Liver (tissue), 9 donors: ENCODE measurements around the gene CPLX3. TPM values are rescaled to one million over a fixed set of nuclear protein-coding genes. Genes with fewer than 3 reads are reported as not detected.

Experiments used
- DNase-seq: peaks from one replicate; pipeline ENCODE4 v3.0.0-alpha.2; 2017; ENCODE audit warnings: low spot score
- H3K27ac ChIP-seq, 2 donors: one replicate each; pipeline ENCODE4 v1.7.0; 2013; ENCODE audit warnings: inconsistent platforms in 2 of 2, low read length in 2 of 2, control low read depth in 1 of 2, low read depth in 1 of 2, mild to moderate bottlenecking in 1 of 2
- H3K27me3 ChIP-seq, 4 donors: one replicate each; pipeline versions ENCODE4 v1.6.1 to v1.7.0; 2013; ENCODE audit warnings: low read length in 3 of 4, inconsistent platforms in 1 of 4, mild to moderate bottlenecking in 1 of 4, moderate library complexity in 1 of 4; ENCODE audit not compliant: control insufficient read depth in 4 of 4, insufficient read depth in 4 of 4
- H3K36me3 ChIP-seq, 4 donors: one replicate each; pipeline versions ENCODE4 v1.6.1 to v1.7.0; 2013; ENCODE audit warnings: low read length in 3 of 4, mild to moderate bottlenecking in 3 of 4, low read depth in 1 of 4, moderate library complexity in 1 of 4; ENCODE audit not compliant: control insufficient read depth in 4 of 4, insufficient read depth in 3 of 4
- H3K4me1 ChIP-seq, 4 donors: one replicate each; pipeline versions ENCODE4 v1.6.1 to v1.7.0; 2013; ENCODE audit warnings: low read length in 3 of 4, mild to moderate bottlenecking in 3 of 4, moderate library complexity in 1 of 4; ENCODE audit not compliant: control insufficient read depth in 4 of 4, insufficient read depth in 4 of 4
- H3K4me3 ChIP-seq, 3 donors: one replicate each; pipeline versions ENCODE4 v1.6.1 to v1.7.0; 2013; ENCODE audit warnings: low read length in 3 of 3, control low read depth in 1 of 3, low read depth in 1 of 3, mild to moderate bottlenecking in 1 of 3
- H3K9ac ChIP-seq, 2 donors: one replicate each; pipeline ENCODE4 v1.7.0; 2013; ENCODE audit warnings: low read length in 2 of 2, mild to moderate bottlenecking in 2 of 2, moderate library complexity in 2 of 2, control low read depth in 1 of 2, low read depth in 1 of 2
- H3K9me3 ChIP-seq, 4 donors: one replicate each; pipeline versions ENCODE4 v1.6.1 to v1.7.0; 2013; ENCODE audit warnings: low read length in 3 of 4; ENCODE audit not compliant: control insufficient read depth in 4 of 4
- ATF3 ChIP-seq: IDR thresholded peaks from 2 replicates; pipeline ENCODE4 v1.6.1; 2016; ENCODE audit warnings: antibody characterized with exemption
- FOXA1 ChIP-seq: IDR thresholded peaks from 2 replicates; pipeline ENCODE4 v1.6.1; 2016; ENCODE audit warnings: antibody characterized with exemption
- FOXA2 ChIP-seq: IDR thresholded peaks from 2 replicates; pipeline ENCODE4 v1.6.1; 2016; ENCODE audit warnings: antibody characterized with exemption
- GABPA ChIP-seq, 2 donors: IDR thresholded peaks in 1 of 2; conservative IDR thresholded peaks in 1 of 2; 2 replicates each; pipeline ENCODE4 v1.6.1; 2016; ENCODE audit warnings: antibody characterized with exemption in 2 of 2, mild to moderate bottlenecking in 1 of 2, moderate library complexity in 1 of 2
- HNF4A ChIP-seq, 2 donors: conservative IDR thresholded peaks; 2 replicates each; pipeline ENCODE4 v1.6.1; 2016; ENCODE audit warnings: antibody characterized with exemption in 2 of 2, mild to moderate bottlenecking in 2 of 2
- HNF4G ChIP-seq: IDR thresholded peaks from 2 replicates; pipeline ENCODE4 v1.6.1; 2016; ENCODE audit warnings: antibody characterized with exemption
- JUND ChIP-seq, 2 donors: IDR thresholded peaks; 2 replicates each; pipeline ENCODE4 v1.6.1; 2016; ENCODE audit warnings: antibody characterized with exemption in 2 of 2
- MAX ChIP-seq: IDR thresholded peaks from 2 replicates; pipeline ENCODE4 v1.6.1; 2016; ENCODE audit warnings: antibody characterized with exemption
- NR2F2 ChIP-seq: IDR thresholded peaks from 2 replicates; pipeline ENCODE4 v1.6.1; 2016; ENCODE audit warnings: antibody characterized with exemption
- RAD21 ChIP-seq, 2 donors: IDR thresholded peaks; 2 replicates each; pipeline ENCODE4 v1.6.1; 2016; ENCODE audit warnings: antibody characterized with exemption in 2 of 2, mild to moderate bottlenecking in 2 of 2
- RXRA ChIP-seq, 2 donors: IDR thresholded peaks; 2 replicates each; pipeline ENCODE4 v1.6.1; 2017 to 2018; ENCODE audit warnings: antibody characterized with exemption in 2 of 2, mild to moderate bottlenecking in 1 of 2
- SP1 ChIP-seq: IDR thresholded peaks from 2 replicates; pipeline ENCODE4 v1.6.1; 2018; ENCODE audit warnings: antibody characterized with exemption, mild to moderate bottlenecking
- TAF1 ChIP-seq: conservative IDR thresholded peaks from 2 replicates; pipeline ENCODE4 v1.6.1; 2016; ENCODE audit warnings: antibody characterized with exemption, mild to moderate bottlenecking
- ZBTB33 ChIP-seq: IDR thresholded peaks from 2 replicates; pipeline ENCODE4 v1.6.1; 2016; ENCODE audit warnings: antibody characterized with exemption
- WGBS: extraction: QIAGEN DNeasy Blood & Tissue Kit; methylation state at CpG from one replicate; pipeline ENCODE4 v1.1.7; 2013; 5-methylcytosine and 5-hydroxymethylcytosine counted together
- polyA plus RNA-seq, 2 donors: library from polyadenylated mRNA; stranded (reverse) in 1 of 2; unstranded in 1 of 2; fragments of 200-250 nt in 1 of 2; fragments of >200 nt in 1 of 2; fragmentation: Nextera tagmentation in 1 of 2; extraction: Ambion mirVana in 1 of 2; gene quantifications; one replicate each; pipeline versions ENCODE4 v1.2.1 to v1.2.3, GENCODE V29; 2013 to 2015
- total RNA-seq, 2 donors: library from RNA; depleted of rRNA; stranded (reverse); fragments of >200 nt; gene quantifications; one replicate each; pipeline ENCODE4 v1.2.3, GENCODE V29; 2014
- TF ChIP-seq, protein P1 (sequence below): IDR thresholded peaks from 2 replicates; pipeline ENCODE4 v1.6.1; 2016; ENCODE audit warnings: antibody characterized with exemption, mild to moderate bottlenecking
- TF ChIP-seq, protein P2 (sequence below): fragments of 150-350 bp; IDR thresholded peaks from 2 replicates; pipeline ENCODE4 v1.5.1; 2017; ENCODE audit warnings: improper control_type of control experiment, low read depth, low read length; ENCODE audit not compliant: missing input control
- donor health status: healthy.
- donor health status: healthy.
- donor health status: healthy.
- donor health status: healthy.
- donor health status: healthy.

Gene CPLX3
- total and polyA plus RNA-seq, 4 donors = not detected

GRCh38 chr15:74863239-74864056 lies 37.0 kb downstream of the CPLX3 start:
- peaks cover 14 to 21% (median 18%) of the 10 kb centered on the region in 4 donors for H3K4me1 ChIP-seq
- H3K4me3 ChIP-seq = no peak overlapping the region
- TF ChIP-seq FOXA2 (no peak), MAX (no peak), GABPA (IDR thresholded peaks at IDR 0.05 in 1 of 2, conservative IDR thresholded peaks at IDR 0.05 in 1 of 2) (no peak), SP1 (no peak), FOXA1 (no peak), NR2F2 (no peak), TAF1 (no peak), HNF4A (conservative IDR thresholded peaks at IDR 0.05) (no peak), RAD21 (IDR thresholded peaks at IDR 0.05) (no peak), ZBTB33 (no peak)
- TF ChIP-seq, protein P1, sequence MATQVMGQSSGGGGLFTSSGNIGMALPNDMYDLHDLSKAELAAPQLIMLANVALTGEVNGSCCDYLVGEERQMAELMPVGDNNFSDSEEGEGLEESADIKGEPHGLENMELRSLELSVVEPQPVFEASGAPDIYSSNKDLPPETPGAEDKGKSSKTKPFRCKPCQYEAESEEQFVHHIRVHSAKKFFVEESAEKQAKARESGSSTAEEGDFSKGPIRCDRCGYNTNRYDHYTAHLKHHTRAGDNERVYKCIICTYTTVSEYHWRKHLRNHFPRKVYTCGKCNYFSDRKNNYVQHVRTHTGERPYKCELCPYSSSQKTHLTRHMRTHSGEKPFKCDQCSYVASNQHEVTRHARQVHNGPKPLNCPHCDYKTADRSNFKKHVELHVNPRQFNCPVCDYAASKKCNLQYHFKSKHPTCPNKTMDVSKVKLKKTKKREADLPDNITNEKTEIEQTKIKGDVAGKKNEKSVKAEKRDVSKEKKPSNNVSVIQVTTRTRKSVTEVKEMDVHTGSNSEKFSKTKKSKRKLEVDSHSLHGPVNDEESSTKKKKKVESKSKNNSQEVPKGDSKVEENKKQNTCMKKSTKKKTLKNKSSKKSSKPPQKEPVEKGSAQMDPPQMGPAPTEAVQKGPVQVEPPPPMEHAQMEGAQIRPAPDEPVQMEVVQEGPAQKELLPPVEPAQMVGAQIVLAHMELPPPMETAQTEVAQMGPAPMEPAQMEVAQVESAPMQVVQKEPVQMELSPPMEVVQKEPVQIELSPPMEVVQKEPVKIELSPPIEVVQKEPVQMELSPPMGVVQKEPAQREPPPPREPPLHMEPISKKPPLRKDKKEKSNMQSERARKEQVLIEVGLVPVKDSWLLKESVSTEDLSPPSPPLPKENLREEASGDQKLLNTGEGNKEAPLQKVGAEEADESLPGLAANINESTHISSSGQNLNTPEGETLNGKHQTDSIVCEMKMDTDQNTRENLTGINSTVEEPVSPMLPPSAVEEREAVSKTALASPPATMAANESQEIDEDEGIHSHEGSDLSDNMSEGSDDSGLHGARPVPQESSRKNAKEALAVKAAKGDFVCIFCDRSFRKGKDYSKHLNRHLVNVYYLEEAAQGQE = no peak
- TF ChIP-seq, protein P2, sequence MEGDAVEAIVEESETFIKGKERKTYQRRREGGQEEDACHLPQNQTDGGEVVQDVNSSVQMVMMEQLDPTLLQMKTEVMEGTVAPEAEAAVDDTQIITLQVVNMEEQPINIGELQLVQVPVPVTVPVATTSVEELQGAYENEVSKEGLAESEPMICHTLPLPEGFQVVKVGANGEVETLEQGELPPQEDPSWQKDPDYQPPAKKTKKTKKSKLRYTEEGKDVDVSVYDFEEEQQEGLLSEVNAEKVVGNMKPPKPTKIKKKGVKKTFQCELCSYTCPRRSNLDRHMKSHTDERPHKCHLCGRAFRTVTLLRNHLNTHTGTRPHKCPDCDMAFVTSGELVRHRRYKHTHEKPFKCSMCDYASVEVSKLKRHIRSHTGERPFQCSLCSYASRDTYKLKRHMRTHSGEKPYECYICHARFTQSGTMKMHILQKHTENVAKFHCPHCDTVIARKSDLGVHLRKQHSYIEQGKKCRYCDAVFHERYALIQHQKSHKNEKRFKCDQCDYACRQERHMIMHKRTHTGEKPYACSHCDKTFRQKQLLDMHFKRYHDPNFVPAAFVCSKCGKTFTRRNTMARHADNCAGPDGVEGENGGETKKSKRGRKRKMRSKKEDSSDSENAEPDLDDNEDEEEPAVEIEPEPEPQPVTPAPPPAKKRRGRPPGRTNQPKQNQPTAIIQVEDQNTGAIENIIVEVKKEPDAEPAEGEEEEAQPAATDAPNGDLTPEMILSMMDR = no peak
- peaks cover 0 to 2% (median 0%) of the 10 kb centered on the region in 4 donors for H3K36me3 ChIP-seq
- H3K27me3 ChIP-seq = no peaks in the 10 kb centered on the region
- WGBS = 82% methylated on average over 11 of the region's 11 CpGs
- DNase-seq = no peak
- H3K9me3 ChIP-seq = no peaks in the 10 kb centered on the region
- no peak overlapping the region for H3K27ac ChIP-seq
- no peak overlapping the region for H3K9ac ChIP-seq

DNA sequence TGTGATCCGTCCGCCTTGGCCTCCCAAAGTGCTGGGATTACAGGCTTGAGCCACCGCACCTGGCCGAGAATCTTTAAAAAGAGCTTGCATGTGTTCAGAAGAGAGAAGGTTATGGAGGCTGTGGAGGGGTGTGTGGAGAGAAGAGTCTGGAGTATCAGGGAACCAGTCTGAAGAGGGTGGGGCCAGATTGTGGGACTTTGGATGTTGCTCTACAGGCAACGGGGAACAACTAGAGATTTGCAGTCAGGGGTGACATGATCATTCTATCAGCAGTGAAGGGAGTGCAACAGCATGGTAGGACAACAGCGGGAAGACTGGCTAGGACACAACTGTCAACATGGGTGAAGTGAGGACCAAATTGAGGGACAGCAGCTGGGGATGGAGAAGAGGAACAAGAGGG lies 37.9 kb downstream of the CPLX3 start:
- no peak for DNase-seq
- H3K27ac ChIP-seq = no peak overlapping the region
- H3K9me3 ChIP-seq = no peaks in the 10 kb centered on the region
- WGBS = 81% methylated on average over 6 of the region's 6 CpGs
- no peak overlapping the region for H3K4me3 ChIP-seq
- peaks cover 16 to 25% (median 20%) of the 10 kb centered on the region in 4 donors for H3K4me1 ChIP-seq
- no peaks in the 10 kb centered on the region for H3K27me3 ChIP-seq
- H3K9ac ChIP-seq = no peak overlapping the region
- H3K36me3 ChIP-seq = peaks cover 0 to 2% (median 0%) of the 10 kb centered on the region in 4 donors
- TF ChIP-seq ATF3 = no peak
- no peak for TF ChIP-seq RXRA (IDR thresholded peaks at IDR 0.05)
- TF ChIP-seq, protein P2 = no peak
- no peak for TF ChIP-seq TAF1
- TF ChIP-seq, protein P1 = no peak
- TF ChIP-seq HNF4G = no peak
- TF ChIP-seq GABPA (IDR thresholded peaks at IDR 0.05 in 1 of 2, conservative IDR thresholded peaks at IDR 0.05 in 1 of 2) = no peak
- no peak for TF ChIP-seq JUND (IDR thresholded peaks at IDR 0.05)
- TF ChIP-seq MAX = no peak
- TF ChIP-seq HNF4A (conservative IDR thresholded peaks at IDR 0.05) = no peak
